CD14-positive monocyte (primary cell): Measurements from ENCODE around the gene ZSCAN30. TPM values are rescaled to one million over a fixed set of nuclear protein-coding genes. Genes with fewer than 3 reads are reported as not detected.

Source experiments
- DNase-seq, 3 donors: peaks; one replicate each; pipeline ENCODE4 v3.0.0-alpha.2; 2011 to 2022
- H2AFZ ChIP-seq: 2 replicates; pipeline ENCODE4 v1.6.0; 2012; ENCODE audit warnings: mild to moderate bottlenecking, low read depth, low read length, inconsistent platforms; ENCODE audit not compliant: insufficient read depth, poor library complexity, severe bottlenecking
- H3K27ac ChIP-seq, 2 donors: 1 replicate in 1 of 2; 2 replicates in 1 of 2; pipeline ENCODE4 v1.5.1; 2012 to 2013; ENCODE audit warnings: low read length in 2 of 2, control low read depth in 1 of 2, inconsistent platforms in 1 of 2, low read depth in 1 of 2, mild to moderate bottlenecking in 1 of 2
- H3K27me3 ChIP-seq, 2 donors: one replicate each; pipeline versions ENCODE4 v1.6.0 to v1.6.1; 2011 to 2013; ENCODE audit warnings: low read length in 2 of 2; ENCODE audit not compliant: control insufficient read depth in 2 of 2, insufficient read depth in 2 of 2
- H3K36me3 ChIP-seq, 2 donors: replicated peaks in 1 of 2; 1 replicate in 1 of 2; 2 replicates in 1 of 2; pipeline versions ENCODE4 v1.5.1 to v1.6.1; 2012 to 2013; ENCODE audit warnings: low read length in 2 of 2, control low read depth in 1 of 2, inconsistent platforms in 1 of 2, mild to moderate bottlenecking in 1 of 2; ENCODE audit not compliant: insufficient read depth in 2 of 2, control insufficient read depth in 1 of 2
- H3K4me1 ChIP-seq, 2 donors: 1 replicate in 1 of 2; 2 replicates in 1 of 2; pipeline versions ENCODE4 v1.5.1 to v1.6.1; 2012 to 2013; ENCODE audit warnings: low read length in 2 of 2, control low read depth in 1 of 2, inconsistent platforms in 1 of 2, mild to moderate bottlenecking in 1 of 2, moderate library complexity in 1 of 2; ENCODE audit not compliant: insufficient read depth in 2 of 2, control insufficient read depth in 1 of 2
- H3K4me2 ChIP-seq: replicated peaks from 2 replicates; pipeline ENCODE3; 2012; ENCODE audit warnings: low read length, moderate library complexity, mild to moderate bottlenecking; ENCODE audit not compliant: poor library complexity, severe bottlenecking; ENCODE audit errors: extremely low read depth
- H3K4me3 ChIP-seq, 3 experiments: fragments of 200-600 bp in 1 of 3; sonication (generic) in 1 of 3; replicated peaks in 1 of 3; 1 replicate in 2 of 3; 2 replicates in 1 of 3; pipeline ENCODE4 v1.5.1; 2011 to 2013; ENCODE audit warnings: low read length in 3 of 3, mild to moderate bottlenecking in 3 of 3, control low read depth in 2 of 3, low read depth in 2 of 3, inconsistent platforms in 1 of 3, moderate library complexity in 1 of 3
- H3K79me2 ChIP-seq: 2 replicates; pipeline ENCODE4 v1.6.0; 2012; ENCODE audit warnings: mild to moderate bottlenecking, control low read depth, inconsistent platforms, low read length, moderate library complexity; ENCODE audit not compliant: insufficient read depth
- H3K9ac ChIP-seq: 2 replicates; pipeline ENCODE4 v1.6.0; 2017; ENCODE audit warnings: low read length, mild to moderate bottlenecking; ENCODE audit not compliant: insufficient read depth, poor library complexity, severe bottlenecking
- H3K9me3 ChIP-seq, 2 donors: replicated peaks in 1 of 2; 1 replicate in 1 of 2; 2 replicates in 1 of 2; pipeline versions ENCODE4 v1.5.1 to v1.6.1; 2012 to 2013; ENCODE audit warnings: low read length in 2 of 2, control low read depth in 1 of 2; ENCODE audit not compliant: control insufficient read depth in 1 of 2, insufficient read depth in 1 of 2
- H4K20me1 ChIP-seq: 2 replicates; pipeline ENCODE4 v1.6.0; 2012; ENCODE audit warnings: mild to moderate bottlenecking, low read length, control low read depth, moderate library complexity; ENCODE audit not compliant: insufficient read depth
- H3K27ac Mint-ChIP-seq, 7 donors: one replicate each; pipeline ENCODE4 v1.8.0; 2020; ENCODE audit warnings: mild to moderate bottlenecking in 7 of 7, mixed read lengths in 7 of 7, moderate library complexity in 6 of 7, inconsistent platforms in 2 of 7
- H3K27me3 Mint-ChIP-seq, 3 donors: one replicate each; pipeline ENCODE4 v1.8.0; 2021 to 2022; ENCODE audit warnings: low read depth in 3 of 3, mild to moderate bottlenecking in 3 of 3, mixed read lengths in 3 of 3, moderate library complexity in 3 of 3, inconsistent platforms in 1 of 3
- H3K36me3 Mint-ChIP-seq, 2 donors: one replicate each; pipeline ENCODE4 v1.8.0; 2020; ENCODE audit warnings: mixed read lengths in 2 of 2, inconsistent platforms in 1 of 2, mild to moderate bottlenecking in 1 of 2
- H3K4me1 Mint-ChIP-seq: one replicate; pipeline ENCODE4 v1.8.0; 2020; ENCODE audit warnings: mild to moderate bottlenecking, mixed read lengths
- H3K4me3 Mint-ChIP-seq, 2 donors: one replicate each; pipeline ENCODE4 v1.8.0; 2020; ENCODE audit warnings: mild to moderate bottlenecking in 2 of 2, mixed read lengths in 2 of 2, moderate library complexity in 1 of 2
- H3K9me3 Mint-ChIP-seq, 7 donors: one replicate each; pipeline ENCODE4 v1.8.0; 2020 to 2022; ENCODE audit warnings: mixed read lengths in 7 of 7, mild to moderate bottlenecking in 6 of 7, moderate library complexity in 6 of 7, inconsistent platforms in 2 of 7
- CTCF ChIP-seq: fragments of 200-600 bp; IDR thresholded peaks from one replicate; pipeline ENCODE4 v1.8.0; 2022; ENCODE audit warnings: antibody characterized with exemption, mild to moderate bottlenecking
- WGBS: methylation state at CpG from one replicate; pipeline ENCODE4 v1.1.5; 2013; ENCODE audit warnings: missing lambda C conversion rate; ENCODE audit not compliant: insufficient coverage; 5-methylcytosine and 5-hydroxymethylcytosine counted together
- intact Hi-C, 2 donors: fragments of 100-400 bp; cut with micrococcal nuclease; formaldehyde crosslinking; loops; one replicate each; pipeline versions ENCODE4 v1.15.0 to v1.15.1; 2023
- polyA plus RNA-seq, 3 donors: library from polyadenylated mRNA; depleted of rRNA in 1 of 3; unstranded in 2 of 3; stranded (reverse) in 1 of 3; fragments of 300-500 nt in 2 of 3; fragments of >200 nt in 1 of 3; fragmentation: Illumina TruSeq in 2 of 3; gene quantifications; 1 replicate in 2 of 3; 2 replicates in 1 of 3; pipeline ENCODE4 v1.2.3, GENCODE V29; 2012 to 2021

ZSCAN30 gene
- polyA plus RNA-seq, 3 donors: 1.3 to 3.2 (median 1.7) TPM

GRCh38 chr18:35245719-35246317 lies 44.2 kb downstream of the ZSCAN30 start:
- Histone ChIP-seq H3K4me3 (peak overlapping the region in 1 of 3 experiments; percentile 2), H3K9me3 (peaks cover 15 to 55% of the 10 kb centered on the region in 2 donors), H3K79me2 (peaks cover 19% of the 10 kb centered on the region), H2AFZ (no peak overlapping the region), H3K27ac (no peak overlapping the region), H3K4me2 (no peak overlapping the region), H3K27me3 (no peaks in the 10 kb centered on the region), H3K9ac (no peak overlapping the region), H4K20me1 (no peaks in the 10 kb centered on the region), H3K4me1 (peaks cover 25 to 32% of the 10 kb centered on the region in 2 donors), H3K36me3 (peaks cover 37 to 80% of the 10 kb centered on the region in 2 donors)
- peaks cover 21% of the 10 kb centered on the region for H3K4me1 Mint-ChIP-seq
- H3K9me3 Mint-ChIP-seq: peaks cover 32 to 64% (median 51%) of the 10 kb centered on the region in 7 donors
- intact Hi-C loops: loop anchor here (10.0 kb wide), 4 partner anchors 129 to 729 kb away; partner anchors contain the start of genes INO80C (in 1 of the 2), RMP24 (in 1 of the 2) and ZNF396 (in 1 of the 2)
- DNase-seq: no peak
- H3K4me3 Mint-ChIP-seq: no peak overlapping the region
- WGBS: 100% methylated on average over 1 of the region's 4 CpGs
- no peaks in the 10 kb centered on the region for H3K27me3 Mint-ChIP-seq
- H3K36me3 Mint-ChIP-seq: peaks cover 62 to 74% of the 10 kb centered on the region in 2 donors
- TF ChIP-seq CTCF: no peak
- no peak overlapping the region for H3K27ac Mint-ChIP-seq

- no peak for DNase-seq
- no peak overlapping the region for H3K27ac ChIP-seq
- intact Hi-C loops: loop anchor here (10.0 kb wide), 4 partner anchors 130 to 730 kb away; partner anchors contain the start of genes INO80C (in 1 of the 2), RMP24 (in 1 of the 2) and ZNF396 (in 1 of the 2)
- peaks cover 53 to 63% of the 10 kb centered on the region in 2 donors for H3K36me3 Mint-ChIP-seq
- peak overlapping the region in 2 of 7 donors; percentile 5 to 30 for H3K27ac Mint-ChIP-seq
- 88% methylated on average over 1 of the region's 4 CpGs for WGBS
- peaks cover 15 to 46% of the 10 kb centered on the region in 2 donors for H3K9me3 ChIP-seq
- peaks cover 27 to 58% (median 44%) of the 10 kb centered on the region in 7 donors for H3K9me3 Mint-ChIP-seq
- H3K27me3 Mint-ChIP-seq: no peaks in the 10 kb centered on the region
- peaks cover 37 to 69% of the 10 kb centered on the region in 2 donors for H3K36me3 ChIP-seq
- H3K9ac ChIP-seq: no peak overlapping the region
- peaks cover 25% of the 10 kb centered on the region for H3K4me1 Mint-ChIP-seq
- peaks cover 19% of the 10 kb centered on the region for H3K79me2 ChIP-seq
- peaks cover 28 to 37% of the 10 kb centered on the region in 2 donors for H3K4me1 ChIP-seq
- H4K20me1 ChIP-seq: no peaks in the 10 kb centered on the region
- no peak overlapping the region for H3K4me3 Mint-ChIP-seq
- no peak overlapping the region for H3K4me2 ChIP-seq
- no peaks in the 10 kb centered on the region for H3K27me3 ChIP-seq
- H2AFZ ChIP-seq: no peak overlapping the region
- no peak for TF ChIP-seq CTCF
- H3K4me3 ChIP-seq: no peak overlapping the region
These were observed 45.4 kb downstream of the ZSCAN30 start for GRCh38 chr18:35244671-35245070.
